CD14-positive monocyte (primary cell): ENCODE results near the gene ADRA2C. TPM values are rescaled to one million over a fixed set of nuclear protein-coding genes. Genes with fewer than 3 reads are reported as not detected.

Experiments used
- DNase-seq, 3 donors: peaks; one replicate each; pipeline ENCODE4 v3.0.0-alpha.2; 2011 to 2022
- H2AFZ ChIP-seq: 2 replicates; pipeline ENCODE4 v1.6.0; 2012; ENCODE audit warnings: mild to moderate bottlenecking, low read depth, low read length, inconsistent platforms; ENCODE audit not compliant: insufficient read depth, poor library complexity, severe bottlenecking
- H3K27ac ChIP-seq, 2 donors: 1 replicate in 1 of 2; 2 replicates in 1 of 2; pipeline ENCODE4 v1.5.1; 2012 to 2013; ENCODE audit warnings: low read length in 2 of 2, control low read depth in 1 of 2, inconsistent platforms in 1 of 2, low read depth in 1 of 2, mild to moderate bottlenecking in 1 of 2
- H3K27me3 ChIP-seq, 2 donors: one replicate each; pipeline versions ENCODE4 v1.6.0 to v1.6.1; 2011 to 2013; ENCODE audit warnings: low read length in 2 of 2; ENCODE audit not compliant: control insufficient read depth in 2 of 2, insufficient read depth in 2 of 2
- H3K36me3 ChIP-seq, 2 donors: replicated peaks in 1 of 2; 1 replicate in 1 of 2; 2 replicates in 1 of 2; pipeline versions ENCODE4 v1.5.1 to v1.6.1; 2012 to 2013; ENCODE audit warnings: low read length in 2 of 2, control low read depth in 1 of 2, inconsistent platforms in 1 of 2, mild to moderate bottlenecking in 1 of 2; ENCODE audit not compliant: insufficient read depth in 2 of 2, control insufficient read depth in 1 of 2
- H3K4me1 ChIP-seq, 2 donors: 1 replicate in 1 of 2; 2 replicates in 1 of 2; pipeline versions ENCODE4 v1.5.1 to v1.6.1; 2012 to 2013; ENCODE audit warnings: low read length in 2 of 2, control low read depth in 1 of 2, inconsistent platforms in 1 of 2, mild to moderate bottlenecking in 1 of 2, moderate library complexity in 1 of 2; ENCODE audit not compliant: insufficient read depth in 2 of 2, control insufficient read depth in 1 of 2
- H3K4me2 ChIP-seq: replicated peaks from 2 replicates; pipeline ENCODE3; 2012; ENCODE audit warnings: low read length, moderate library complexity, mild to moderate bottlenecking; ENCODE audit not compliant: poor library complexity, severe bottlenecking; ENCODE audit errors: extremely low read depth
- H3K4me3 ChIP-seq, 3 experiments: fragments of 200-600 bp in 1 of 3; sonication (generic) in 1 of 3; replicated peaks in 1 of 3; 1 replicate in 2 of 3; 2 replicates in 1 of 3; pipeline ENCODE4 v1.5.1; 2011 to 2013; ENCODE audit warnings: low read length in 3 of 3, mild to moderate bottlenecking in 3 of 3, control low read depth in 2 of 3, low read depth in 2 of 3, inconsistent platforms in 1 of 3, moderate library complexity in 1 of 3
- H3K79me2 ChIP-seq: 2 replicates; pipeline ENCODE4 v1.6.0; 2012; ENCODE audit warnings: mild to moderate bottlenecking, control low read depth, inconsistent platforms, low read length, moderate library complexity; ENCODE audit not compliant: insufficient read depth
- H3K9ac ChIP-seq: 2 replicates; pipeline ENCODE4 v1.6.0; 2017; ENCODE audit warnings: low read length, mild to moderate bottlenecking; ENCODE audit not compliant: insufficient read depth, poor library complexity, severe bottlenecking
- H3K9me3 ChIP-seq, 2 donors: replicated peaks in 1 of 2; 1 replicate in 1 of 2; 2 replicates in 1 of 2; pipeline versions ENCODE4 v1.5.1 to v1.6.1; 2012 to 2013; ENCODE audit warnings: low read length in 2 of 2, control low read depth in 1 of 2; ENCODE audit not compliant: control insufficient read depth in 1 of 2, insufficient read depth in 1 of 2
- H4K20me1 ChIP-seq: 2 replicates; pipeline ENCODE4 v1.6.0; 2012; ENCODE audit warnings: mild to moderate bottlenecking, low read length, control low read depth, moderate library complexity; ENCODE audit not compliant: insufficient read depth
- H3K27ac Mint-ChIP-seq, 7 donors: one replicate each; pipeline ENCODE4 v1.8.0; 2020; ENCODE audit warnings: mild to moderate bottlenecking in 7 of 7, mixed read lengths in 7 of 7, moderate library complexity in 6 of 7, inconsistent platforms in 2 of 7
- H3K27me3 Mint-ChIP-seq, 3 donors: one replicate each; pipeline ENCODE4 v1.8.0; 2021 to 2022; ENCODE audit warnings: low read depth in 3 of 3, mild to moderate bottlenecking in 3 of 3, mixed read lengths in 3 of 3, moderate library complexity in 3 of 3, inconsistent platforms in 1 of 3
- H3K36me3 Mint-ChIP-seq, 2 donors: one replicate each; pipeline ENCODE4 v1.8.0; 2020; ENCODE audit warnings: mixed read lengths in 2 of 2, inconsistent platforms in 1 of 2, mild to moderate bottlenecking in 1 of 2
- H3K4me1 Mint-ChIP-seq: one replicate; pipeline ENCODE4 v1.8.0; 2020; ENCODE audit warnings: mild to moderate bottlenecking, mixed read lengths
- H3K4me3 Mint-ChIP-seq, 2 donors: one replicate each; pipeline ENCODE4 v1.8.0; 2020; ENCODE audit warnings: mild to moderate bottlenecking in 2 of 2, mixed read lengths in 2 of 2, moderate library complexity in 1 of 2
- H3K9me3 Mint-ChIP-seq, 7 donors: one replicate each; pipeline ENCODE4 v1.8.0; 2020 to 2022; ENCODE audit warnings: mixed read lengths in 7 of 7, mild to moderate bottlenecking in 6 of 7, moderate library complexity in 6 of 7, inconsistent platforms in 2 of 7
- WGBS: methylation state at CpG from one replicate; pipeline ENCODE4 v1.1.5; 2013; ENCODE audit warnings: missing lambda C conversion rate; ENCODE audit not compliant: insufficient coverage; 5-methylcytosine and 5-hydroxymethylcytosine counted together
- intact Hi-C, 2 donors: fragments of 100-400 bp; cut with micrococcal nuclease; formaldehyde crosslinking; loops; one replicate each; pipeline versions ENCODE4 v1.15.0 to v1.15.1; 2023
- polyA plus RNA-seq, 3 donors: library from polyadenylated mRNA; depleted of rRNA in 1 of 3; unstranded in 2 of 3; stranded (reverse) in 1 of 3; fragments of 300-500 nt in 2 of 3; fragments of >200 nt in 1 of 3; fragmentation: Illumina TruSeq in 2 of 3; gene quantifications; 1 replicate in 2 of 3; 2 replicates in 1 of 3; pipeline ENCODE4 v1.2.3, GENCODE V29; 2012 to 2021
- TF ChIP-seq, protein P1 (sequence below): fragments of 200-600 bp; IDR thresholded peaks from one replicate; pipeline ENCODE4 v1.8.0; 2022; ENCODE audit warnings: antibody characterized with exemption, mild to moderate bottlenecking

Gene ADRA2C
- polyA plus RNA-seq, 3 donors, result not detected

- Mint-ChIP-seq H3K9me3 (peaks cover 0 to 16% (median 7%) of the 10 kb centered on the region in 7 donors), H3K4me3 (no peak overlapping the region), H3K27ac (no peak overlapping the region)
Observed at GRCh38 chr4:3721627-3722026, 44.6 kb upstream of the ADRA2C start.

DNA sequence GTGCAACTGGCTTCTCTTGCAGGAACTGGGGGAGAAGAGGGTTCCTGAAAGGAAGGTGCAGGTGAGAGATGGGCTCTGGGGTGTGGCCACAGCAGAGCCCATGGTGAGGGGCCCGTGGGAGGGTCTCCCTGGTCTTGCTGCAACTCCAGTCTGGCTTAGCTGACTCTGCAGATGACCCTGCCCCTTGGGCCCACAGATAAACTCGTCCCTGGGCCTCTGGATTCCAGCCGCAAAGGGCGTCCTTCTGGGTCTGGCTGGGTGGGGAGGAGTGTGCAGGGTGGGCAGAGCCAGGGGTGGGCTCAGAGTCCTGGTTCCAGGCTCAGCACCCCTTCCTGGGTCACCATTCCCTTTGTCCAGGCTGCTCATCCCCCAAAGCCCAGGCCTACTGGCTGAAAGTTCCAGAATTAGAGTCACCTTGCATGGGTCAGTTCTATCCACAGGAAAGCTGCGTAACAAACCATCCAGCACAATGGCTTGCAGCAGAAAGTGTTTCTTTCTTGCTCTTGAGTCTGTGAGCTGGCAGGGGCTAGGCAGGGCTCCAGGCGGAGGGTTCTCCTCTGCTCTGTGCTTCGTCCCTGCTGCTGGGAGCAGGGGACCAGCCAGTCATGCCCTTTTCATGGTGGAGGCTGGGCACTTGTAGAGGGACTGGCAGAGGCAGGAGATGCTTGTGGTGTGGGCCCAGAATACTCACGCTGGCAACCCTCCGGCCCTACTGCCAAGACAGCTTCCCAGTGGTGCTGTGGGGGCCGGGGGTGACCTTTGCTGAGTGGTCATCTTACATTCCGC lies 43.5 kb upstream of the ADRA2C start:
- H2AFZ ChIP-seq, result no peak overlapping the region
- no peaks in the 10 kb centered on the region for H3K4me1 ChIP-seq
- WGBS, result 89% methylated on average over 10 of the region's 11 CpGs
- H4K20me1 ChIP-seq, result no peaks in the 10 kb centered on the region
- no peak overlapping the region for H3K4me2 ChIP-seq
- no peak overlapping the region for H3K27ac ChIP-seq
- Mint-ChIP-seq H3K27me3 (peaks cover 32 to 44% (median 32%) of the 10 kb centered on the region in 3 donors), H3K9me3 (peaks cover 0 to 16% (median 7%) of the 10 kb centered on the region in 7 donors), H3K4me3 (no peak overlapping the region), H3K27ac (no peak overlapping the region), H3K4me1 (no peaks in the 10 kb centered on the region), H3K36me3 (no peaks in the 10 kb centered on the region)
- no peaks in the 10 kb centered on the region for H3K36me3 ChIP-seq
- H3K4me3 ChIP-seq, result no peak overlapping the region
- peaks cover 7 to 8% of the 10 kb centered on the region in 2 donors for H3K9me3 ChIP-seq
- no peak overlapping the region for H3K9ac ChIP-seq
- no peaks in the 10 kb centered on the region for H3K79me2 ChIP-seq
- intact Hi-C loops, result no loop called here
- peaks cover 0 to 25% of the 10 kb centered on the region in 2 donors for H3K27me3 ChIP-seq
- TF ChIP-seq, protein P1, sequence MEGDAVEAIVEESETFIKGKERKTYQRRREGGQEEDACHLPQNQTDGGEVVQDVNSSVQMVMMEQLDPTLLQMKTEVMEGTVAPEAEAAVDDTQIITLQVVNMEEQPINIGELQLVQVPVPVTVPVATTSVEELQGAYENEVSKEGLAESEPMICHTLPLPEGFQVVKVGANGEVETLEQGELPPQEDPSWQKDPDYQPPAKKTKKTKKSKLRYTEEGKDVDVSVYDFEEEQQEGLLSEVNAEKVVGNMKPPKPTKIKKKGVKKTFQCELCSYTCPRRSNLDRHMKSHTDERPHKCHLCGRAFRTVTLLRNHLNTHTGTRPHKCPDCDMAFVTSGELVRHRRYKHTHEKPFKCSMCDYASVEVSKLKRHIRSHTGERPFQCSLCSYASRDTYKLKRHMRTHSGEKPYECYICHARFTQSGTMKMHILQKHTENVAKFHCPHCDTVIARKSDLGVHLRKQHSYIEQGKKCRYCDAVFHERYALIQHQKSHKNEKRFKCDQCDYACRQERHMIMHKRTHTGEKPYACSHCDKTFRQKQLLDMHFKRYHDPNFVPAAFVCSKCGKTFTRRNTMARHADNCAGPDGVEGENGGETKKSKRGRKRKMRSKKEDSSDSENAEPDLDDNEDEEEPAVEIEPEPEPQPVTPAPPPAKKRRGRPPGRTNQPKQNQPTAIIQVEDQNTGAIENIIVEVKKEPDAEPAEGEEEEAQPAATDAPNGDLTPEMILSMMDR, result no peak
- DNase-seq, result no peak

More at GRCh38 chr4:3721627-3722026, 44.6 kb upstream of the ADRA2C start:
- Histone ChIP-seq H3K4me2 (no peak overlapping the region), H3K27ac (no peak overlapping the region), H3K9me3 (peaks cover 7 to 8% of the 10 kb centered on the region in 2 donors), H2AFZ (no peak overlapping the region), H3K36me3 (no peaks in the 10 kb centered on the region), H4K20me1 (no peaks in the 10 kb centered on the region), H3K27me3 (peaks cover 0 to 25% of the 10 kb centered on the region in 2 donors), H3K79me2 (no peaks in the 10 kb centered on the region), H3K4me3 (no peak overlapping the region), H3K4me1 (no peaks in the 10 kb centered on the region), H3K9ac (no peak overlapping the region)
- Mint-ChIP-seq H3K27me3 (peaks cover 28 to 43% (median 34%) of the 10 kb centered on the region in 3 donors), H3K4me1 (no peaks in the 10 kb centered on the region), H3K36me3 (no peaks in the 10 kb centered on the region)
- TF ChIP-seq, protein P1, result no peak
- no peak for DNase-seq
- intact Hi-C loops, result no loop called here
- WGBS, result 71% methylated on average over 6 of the region's 6 CpGs
